HG03354 (cell line): ENCODE measurements around the gene CAMKV.
"Not testable (repeated sequence)": the region's sequence is repeated elsewhere in the genome, so short reads cannot be mapped to it uniquely, and the experiment has no call there.

Source experiments
- ATAC-seq: cut with Tn5 transposase; IDR thresholded peaks from one replicate; pipeline ENCODE4 v1.9.1; 2021; ENCODE audit warnings: mild to moderate bottlenecking; ENCODE audit not compliant: unreplicated experiment, poor library complexity, severe bottlenecking

CAMKV gene

DNA sequence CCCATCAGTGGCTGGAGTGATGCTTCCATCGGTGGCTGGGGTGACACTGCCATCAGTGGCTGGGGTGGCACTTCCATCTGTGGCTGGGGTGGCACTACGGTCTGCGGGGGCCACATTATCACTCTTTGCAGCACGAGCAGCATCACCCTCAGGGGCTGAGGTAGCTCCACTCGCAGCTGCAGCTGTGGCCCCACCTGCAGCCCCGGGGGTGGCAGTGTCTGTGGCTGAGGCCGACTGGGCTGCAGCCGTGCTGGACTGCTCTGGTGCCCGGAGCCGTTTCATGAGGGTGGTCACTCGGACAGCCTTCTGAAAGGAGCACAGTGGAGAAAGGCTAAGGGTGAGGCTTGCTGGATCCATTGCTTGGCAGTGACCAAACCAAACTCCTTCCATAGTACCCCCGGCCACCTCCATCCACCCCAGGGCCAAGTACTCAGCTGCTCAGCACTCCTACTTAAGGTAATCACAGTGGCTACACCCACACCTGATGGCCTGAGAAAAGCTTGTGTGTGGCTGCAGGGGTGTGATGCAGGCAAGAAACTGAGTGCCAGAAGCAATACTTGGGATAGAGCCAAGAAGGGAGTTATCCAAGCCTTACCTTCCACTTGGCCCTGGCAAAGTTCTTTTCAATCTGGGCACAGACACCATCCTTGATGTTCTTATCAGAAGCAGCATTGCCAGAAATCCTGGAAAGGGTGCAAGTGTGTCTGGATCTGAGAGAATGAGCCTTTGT is 10.0 kb downstream of the CAMKV start:
- ATAC-seq = no peak

DNA sequence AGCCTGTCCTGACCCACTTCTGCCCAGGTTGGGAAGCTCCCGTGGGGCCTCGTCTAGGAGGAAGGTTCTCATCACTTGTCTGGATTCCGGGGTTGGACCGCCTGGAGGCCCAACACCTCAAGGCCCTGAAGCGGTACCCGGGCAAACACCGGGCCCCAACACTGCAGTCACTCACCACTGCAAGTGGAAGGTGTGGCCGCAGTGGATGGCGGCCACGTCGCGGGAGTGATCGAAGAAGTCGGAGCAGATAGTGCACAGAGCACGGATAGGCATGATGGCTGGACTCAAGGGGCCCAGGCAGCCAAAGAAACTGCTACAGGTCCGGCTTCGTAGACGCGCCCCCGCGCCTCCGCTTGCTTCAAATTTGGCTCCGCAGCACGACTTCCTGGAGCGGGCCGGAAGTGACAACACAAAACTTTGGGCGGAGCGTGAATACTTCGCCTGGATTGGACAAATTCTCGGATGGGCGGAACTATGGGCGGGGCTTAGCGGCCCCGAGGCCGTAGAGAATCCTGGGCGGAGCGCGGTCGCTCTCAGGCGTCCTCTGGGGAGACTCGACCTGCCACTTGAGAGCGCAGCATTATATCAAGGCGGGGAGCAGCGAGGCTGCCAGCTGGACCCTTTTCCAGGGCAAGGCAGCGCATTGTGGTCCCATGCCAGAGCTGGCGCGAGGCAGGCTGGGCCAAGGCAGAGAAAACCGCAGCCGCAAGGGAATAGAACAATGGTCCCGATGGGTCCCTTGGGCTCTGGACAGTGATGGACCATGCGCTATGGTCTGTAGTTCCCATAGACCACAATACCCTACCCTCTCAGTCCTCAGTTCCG is 13.3 kb downstream of the CAMKV start, which contains the start of gene TRAIP:
TSS of gene TRAIP (minus strand) at position 384 of the 825 bp plus-strand sequence. CDS start at position 273, 111 bp downstream.
- ATAC-seq = peak; percentile 96

DNA sequence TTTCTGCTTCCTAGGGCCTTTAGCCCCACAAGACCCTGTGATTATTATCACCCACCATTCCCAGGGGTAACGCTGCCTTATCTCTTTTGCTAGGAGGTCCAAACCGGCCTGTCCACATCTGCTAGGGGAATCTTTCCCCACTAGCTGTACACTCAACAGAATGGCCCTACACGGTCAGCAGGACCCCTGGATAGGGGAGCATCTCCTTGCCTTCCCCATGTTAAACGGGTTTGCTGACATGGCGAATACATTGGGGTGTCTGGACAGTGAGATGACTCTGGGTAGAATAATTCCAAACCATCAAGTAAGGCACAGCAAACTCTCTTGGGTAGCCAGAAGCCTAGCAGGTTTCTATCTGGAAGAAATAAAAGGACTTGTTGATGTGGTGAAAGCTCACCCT is 14.0 kb downstream of the CAMKV start:
- no peak for ATAC-seq

- no peak for ATAC-seq
These were observed 24.0 kb downstream of the CAMKV start for GRCh38 chr3:49845694-49846093.

DNA sequence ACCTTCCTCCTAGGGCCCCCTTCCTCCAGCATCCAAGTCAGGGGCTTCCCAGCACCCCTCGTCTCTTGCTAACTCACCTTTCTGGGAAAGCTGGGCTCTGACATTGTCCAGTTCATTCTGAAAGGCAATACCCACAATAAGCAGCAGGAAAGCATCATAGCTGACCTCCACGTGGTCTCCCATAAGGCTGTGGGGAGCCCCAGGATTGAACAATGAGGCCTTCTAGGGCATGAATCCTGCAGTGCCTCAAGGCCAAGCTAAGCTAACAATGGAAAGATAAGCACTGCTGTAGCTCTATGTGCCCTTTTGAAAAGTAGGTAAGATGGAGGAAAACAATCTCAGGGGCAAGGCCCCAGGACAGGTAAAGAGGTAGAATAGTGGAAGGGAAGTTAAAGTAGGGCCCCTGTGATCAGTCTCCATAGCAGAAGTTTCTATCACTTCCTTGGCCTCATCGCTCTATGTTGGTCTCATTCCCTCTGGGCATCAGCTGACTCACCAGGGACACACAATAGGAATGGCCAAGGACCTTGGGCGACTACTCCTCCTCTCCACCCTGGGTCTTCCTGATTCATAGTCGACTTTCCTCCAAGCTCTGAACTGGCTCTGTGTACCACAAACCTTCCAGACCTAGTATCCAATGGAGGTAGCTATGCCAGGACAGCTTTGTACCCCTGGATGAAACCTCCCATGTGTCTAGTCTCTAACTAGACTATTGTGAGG is 25.1 kb downstream of the CAMKV start:
- no peak for ATAC-seq

DNA sequence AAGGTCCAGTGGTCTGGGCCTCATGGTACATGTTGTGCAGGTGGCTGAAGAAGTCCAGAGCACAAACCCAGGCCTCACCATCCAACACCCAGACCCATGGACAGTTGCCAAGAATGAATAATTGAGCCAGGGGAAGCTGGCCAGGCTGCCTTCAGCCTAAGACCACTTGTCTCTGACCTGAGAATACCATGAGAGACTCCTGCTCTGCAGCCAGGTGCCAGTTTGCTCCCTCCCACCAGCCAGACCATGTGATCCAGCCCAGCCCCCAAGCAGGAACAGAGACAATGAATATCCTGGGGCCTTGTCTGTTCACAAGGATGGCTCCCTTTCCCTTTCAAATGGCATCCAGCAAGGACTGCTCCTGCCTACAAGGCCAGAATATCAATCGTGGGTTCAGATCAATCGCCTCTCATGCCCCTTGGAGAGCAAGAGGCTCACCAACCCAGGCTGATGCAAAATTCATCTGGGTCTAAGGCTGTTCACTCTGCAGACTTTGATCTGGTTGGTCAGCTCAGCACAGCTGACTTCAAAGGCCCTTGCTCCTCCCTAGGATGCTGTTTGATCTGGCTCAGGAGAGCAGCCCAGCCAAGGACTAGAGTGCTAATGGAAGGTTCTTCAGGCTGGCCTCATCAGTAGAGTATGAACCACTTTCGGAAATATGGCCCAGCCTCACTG is 26.7 kb downstream of the CAMKV start:
- no peak for ATAC-seq

- ATAC-seq = no peak
These were observed 27.9 kb downstream of the CAMKV start for GRCh38 chr3:49841806-49842205.

DNA sequence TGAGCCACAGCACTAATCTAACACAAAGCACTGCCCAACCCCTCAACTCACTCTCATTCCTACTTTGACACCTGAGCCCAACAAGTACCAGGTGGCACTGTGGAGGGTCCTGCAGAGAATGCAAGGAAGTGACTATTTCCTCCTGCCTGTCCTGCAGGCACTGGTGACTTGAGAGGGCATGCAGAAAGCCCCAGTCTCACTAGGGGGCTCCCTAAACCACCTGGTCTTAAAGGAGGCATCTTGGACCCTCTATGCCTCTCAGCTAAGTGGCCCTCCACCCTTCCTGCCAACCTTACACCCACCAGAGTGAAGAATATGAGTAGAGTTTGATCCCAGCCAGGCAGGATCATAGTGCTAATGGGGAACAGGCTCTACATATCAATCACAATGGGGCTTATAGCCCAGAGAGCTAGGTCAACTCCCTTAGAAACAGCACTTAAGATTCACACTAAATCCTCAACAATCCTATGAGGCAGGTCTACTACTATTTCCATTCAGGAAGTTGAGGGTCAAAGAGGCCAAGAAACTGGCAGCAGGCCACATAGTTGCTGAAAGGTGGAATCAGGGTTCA is 28.5 kb downstream of the CAMKV start:
- ATAC-seq = no peak

DNA sequence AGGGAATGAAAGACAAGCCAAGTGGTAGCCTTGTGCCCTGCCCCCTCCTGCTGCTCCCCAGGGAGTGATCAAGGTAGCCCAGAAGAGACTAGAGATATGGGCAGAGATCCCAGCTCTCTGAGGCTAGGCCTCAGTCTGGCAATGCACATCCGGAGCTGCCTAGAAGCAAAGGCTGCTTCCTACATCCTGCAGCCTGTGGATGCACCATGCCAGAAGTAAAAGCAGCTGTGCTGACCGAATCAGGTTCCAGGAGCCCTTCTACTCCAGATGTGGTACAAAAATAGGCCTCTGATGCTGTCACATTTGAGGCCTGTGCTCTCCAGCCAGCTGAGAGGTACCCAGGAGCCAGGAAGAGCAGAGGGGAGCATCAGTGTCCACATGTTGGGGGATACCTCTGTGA is 29.3 kb downstream of the CAMKV start:
- ATAC-seq = no peak

DNA sequence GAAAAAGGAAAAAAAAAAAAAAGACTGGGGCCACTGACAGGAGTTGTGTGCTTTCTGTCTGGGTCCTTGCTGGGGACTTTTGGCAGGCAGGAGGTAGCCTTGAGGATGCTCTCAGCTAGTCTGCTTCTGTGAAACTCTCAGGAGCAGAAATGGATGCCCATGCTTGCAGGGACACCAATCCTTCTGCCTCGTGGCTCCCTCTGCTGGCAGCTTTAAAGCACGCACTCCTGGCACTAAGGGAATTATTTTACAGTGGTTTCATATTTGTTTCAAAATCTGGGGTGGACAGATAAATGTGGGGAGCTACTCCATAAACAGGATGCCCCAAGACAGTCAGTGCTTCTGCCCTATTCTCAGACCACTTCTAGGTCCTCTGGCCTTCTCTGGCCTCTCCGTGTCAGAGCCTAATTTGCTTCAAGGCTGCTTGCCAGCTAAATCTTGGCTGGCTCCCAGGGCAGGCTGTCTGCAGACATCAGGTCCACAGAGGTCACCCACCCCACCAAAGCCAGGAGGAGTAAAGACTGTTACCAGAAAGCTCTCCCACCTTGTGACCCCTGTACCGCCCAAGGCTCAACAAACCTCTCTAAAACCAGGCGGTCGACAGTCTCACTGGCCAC is 30.4 kb downstream of the CAMKV start:
- no peak for ATAC-seq

DNA sequence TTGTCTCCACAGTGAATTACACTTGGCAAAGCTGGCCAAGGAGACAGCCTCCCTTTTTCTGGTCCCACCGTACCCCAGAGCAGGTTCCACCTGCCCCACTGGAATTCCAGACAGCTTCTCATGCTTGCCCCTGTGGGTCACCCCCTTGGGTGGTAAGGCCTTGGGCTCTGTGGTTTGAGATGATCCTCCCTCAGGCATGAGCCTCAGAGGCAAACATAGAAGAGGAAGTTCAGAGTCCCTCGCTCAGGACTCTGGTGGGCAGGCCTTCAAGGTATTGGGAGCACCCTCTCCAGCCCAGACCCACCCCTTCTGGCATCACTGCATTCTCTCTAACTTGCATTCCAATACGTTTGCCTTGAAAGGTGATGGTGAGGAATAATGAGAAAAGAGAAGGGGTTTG is 38.4 kb downstream of the CAMKV start:
- ATAC-seq = no peak

- ATAC-seq = no peak
These were observed 43.7 kb downstream of the CAMKV start for GRCh38 chr3:49826016-49826415.

DNA sequence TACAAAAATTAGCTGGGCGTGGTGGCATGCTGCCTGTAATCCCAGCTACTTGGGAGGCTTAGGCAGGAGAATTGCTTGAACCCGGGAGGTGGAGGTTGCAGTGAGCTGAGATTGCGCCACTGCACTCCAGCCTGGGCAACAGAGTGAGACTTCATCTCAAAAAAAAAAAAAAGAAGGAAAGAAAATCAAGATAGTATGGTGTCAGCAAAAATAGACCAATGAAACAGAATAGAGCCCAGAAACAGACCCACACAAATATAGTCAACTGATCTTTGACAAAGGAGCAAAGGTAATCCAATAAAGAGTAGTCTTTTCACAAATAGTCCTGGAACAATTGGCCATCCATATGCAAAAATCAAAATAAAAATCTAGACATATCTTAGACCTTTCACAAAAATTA is 46.6 kb downstream of the CAMKV start:
- ATAC-seq = not testable (repeated sequence)

DNA sequence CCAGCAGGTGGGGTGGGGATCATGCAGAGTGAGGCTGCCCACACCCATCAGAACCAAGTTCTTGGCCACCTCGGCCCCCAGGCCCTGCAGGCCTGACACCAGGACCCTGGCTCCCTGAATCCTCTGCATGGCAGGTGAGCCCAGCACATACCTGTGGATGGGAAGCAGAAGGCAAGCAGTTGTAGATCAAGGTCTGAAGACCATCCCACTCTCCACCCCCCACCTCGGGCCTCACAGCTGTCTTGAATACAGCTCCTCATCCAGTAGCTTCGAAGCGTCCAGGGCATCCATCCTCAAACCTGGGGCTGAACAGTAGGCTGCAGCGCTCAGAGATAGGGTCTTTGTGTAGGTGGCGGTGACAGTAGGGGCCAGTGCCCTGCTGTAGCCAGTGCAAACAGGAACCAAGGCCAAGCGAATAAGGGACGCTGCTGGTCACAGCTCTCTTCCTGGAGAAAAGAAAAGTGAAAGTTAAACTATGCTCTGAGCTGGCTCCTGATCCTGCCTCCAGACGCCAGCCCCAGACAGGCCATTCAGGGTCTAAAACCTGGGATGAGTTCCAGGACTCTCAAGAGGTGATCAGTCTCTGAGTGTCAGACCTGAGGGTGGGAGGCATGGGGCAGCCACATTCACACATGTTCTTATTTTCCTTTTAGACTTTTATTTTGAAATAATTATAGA is 56.1 kb downstream of the CAMKV start, which contains the start of gene UBA7:
TSS of gene UBA7 (minus strand) at position 457 of the 678 bp plus-strand sequence. CDS start at position 291, 166 bp downstream.
- ATAC-seq = peak; percentile 68

- no peak for ATAC-seq
These were observed 56.7 kb downstream of the CAMKV start for GRCh38 chr3:49812916-49813496.
